ENCODE measurements around the gene DSCAML1. TPM values are rescaled to one million over a fixed set of nuclear protein-coding genes. Genes with fewer than 3 reads are reported as not detected.

Gene DSCAML1
- total and polyA plus RNA-seq, 3 donors from 2014 or later: 1.6 to 6.1 (median 3.0) TPM

- WGBS, 2 donors: 86 to 89% methylated on average over 3 of the region's 3 CpGs
- H3K36me3 ChIP-seq (ENCODE audit: low read depth, missing control alignments): no peaks in the 10 kb centered on the region
- H3K27me3 ChIP-seq: no peaks in the 10 kb centered on the region
- no peaks in the 10 kb centered on the region for H3K9me3 ChIP-seq
- DNase-seq: no peak
- intact Hi-C loops (cut with DNase I; ENCODE audit: low total_unique reads): no loop called here
- no peak overlapping the region for H3K27ac ChIP-seq
- TF ChIP-seq POLR2A (IDR thresholded peaks at IDR 0.05) (no peak), CTCF (IDR thresholded peaks at IDR 0.05) (no peak)
- no peaks in the 10 kb centered on the region for H3K4me1 ChIP-seq
- no peak overlapping the region for H3K4me3 ChIP-seq
Measured at GRCh38 chr11:117697319-117697718, 99.7 kb downstream of the DSCAML1 start.

- Histone ChIP-seq H3K27me3 (no peaks in the 10 kb centered on the region), H3K36me3 (ENCODE audit: low read depth, missing control alignments) (no peaks in the 10 kb centered on the region), H3K4me3 (no peak overlapping the region), H3K27ac (no peak overlapping the region), H3K4me1 (no peaks in the 10 kb centered on the region), H3K9me3 (no peaks in the 10 kb centered on the region)
- TF ChIP-seq CTCF (IDR thresholded peaks at IDR 0.05): no peak
- no peak for TF ChIP-seq POLR2A (IDR thresholded peaks at IDR 0.05)
- no peak for DNase-seq
- WGBS, 2 donors: 75 to 81% methylated on average over 5 of the region's 5 CpGs
- intact Hi-C loops (cut with DNase I; ENCODE audit: low total_unique reads): no loop called here
Measured at GRCh38 chr11:117696540-117696939, 100.5 kb downstream of the DSCAML1 start.

DNA sequence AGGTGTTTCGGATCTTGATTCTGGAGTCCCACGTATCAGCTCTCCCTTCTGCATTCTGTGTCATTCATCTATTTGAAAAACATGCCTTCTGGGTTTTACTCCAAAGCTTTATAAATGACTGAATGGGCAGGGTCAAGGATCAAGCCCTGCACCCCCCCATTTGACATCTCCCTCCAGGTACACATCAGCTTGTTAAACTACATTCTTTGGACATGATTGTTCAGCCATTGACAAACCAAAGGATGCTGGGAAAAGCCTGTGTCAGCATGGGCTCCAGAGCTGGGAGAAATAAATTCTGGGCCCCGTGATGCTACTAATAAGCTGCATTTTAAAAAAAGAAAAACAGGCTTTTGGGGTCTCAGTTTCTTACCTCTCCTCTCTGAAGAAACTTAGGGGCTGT is 103.7 kb downstream of the DSCAML1 start:
- intact Hi-C loops (cut with DNase I; ENCODE audit: low total_unique reads): no loop called here
- H3K4me1 ChIP-seq: no peaks in the 10 kb centered on the region
- no peak overlapping the region for H3K27ac ChIP-seq
- no peaks in the 10 kb centered on the region for H3K9me3 ChIP-seq
- 92 to 97% methylated on average over 3 of the region's 3 CpGs for WGBS, 2 donors
- no peaks in the 10 kb centered on the region for H3K36me3 ChIP-seq (ENCODE audit: low read depth, missing control alignments)
- no peak for TF ChIP-seq CTCF (IDR thresholded peaks at IDR 0.05)
- TF ChIP-seq POLR2A (IDR thresholded peaks at IDR 0.05): no peak
- DNase-seq: no peak
- H3K27me3 ChIP-seq: no peaks in the 10 kb centered on the region
- no peak overlapping the region for H3K4me3 ChIP-seq

DNA sequence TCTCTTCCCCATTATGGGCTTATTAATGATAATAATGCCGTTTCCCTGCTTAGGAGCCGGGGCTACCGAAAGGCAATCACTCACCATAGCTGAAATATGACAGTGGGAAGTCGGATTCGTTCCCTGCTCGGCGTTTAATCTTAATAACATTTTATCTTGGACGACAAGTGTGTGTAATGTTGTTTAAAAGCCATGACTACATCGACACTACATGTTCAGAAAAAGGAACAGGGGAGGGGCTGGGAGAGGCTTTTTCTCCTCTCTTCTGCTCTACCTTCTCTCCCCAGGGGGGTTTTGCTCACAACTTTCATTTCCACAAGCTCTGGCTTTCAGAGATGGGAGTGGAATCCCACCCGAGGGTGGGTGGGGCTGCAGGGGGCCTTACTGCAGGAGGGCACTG is 105.5 kb downstream of the DSCAML1 start:
- Histone ChIP-seq H3K9me3 (no peaks in the 10 kb centered on the region), H3K4me3 (no peak overlapping the region), H3K27ac (no peak overlapping the region), H3K4me1 (no peaks in the 10 kb centered on the region), H3K27me3 (no peaks in the 10 kb centered on the region), H3K36me3 (ENCODE audit: low read depth, missing control alignments) (no peaks in the 10 kb centered on the region)
- TF ChIP-seq POLR2A (IDR thresholded peaks at IDR 0.05): no peak
- TF ChIP-seq CTCF (IDR thresholded peaks at IDR 0.05): no peak
- 75 to 84% methylated on average over 10 of the region's 10 CpGs for WGBS, 2 donors
- intact Hi-C loops (cut with DNase I; ENCODE audit: low total_unique reads): no loop called here
- no peak for DNase-seq

- no peaks in the 10 kb centered on the region for H3K36me3 ChIP-seq (ENCODE audit: low read depth, missing control alignments)
- H3K27me3 ChIP-seq: no peaks in the 10 kb centered on the region
- TF ChIP-seq CTCF (IDR thresholded peaks at IDR 0.05) (no peak), POLR2A (IDR thresholded peaks at IDR 0.05) (no peak)
- no peaks in the 10 kb centered on the region for H3K9me3 ChIP-seq
- H3K4me1 ChIP-seq: no peaks in the 10 kb centered on the region
- H3K27ac ChIP-seq: no peak overlapping the region
- intact Hi-C loops (cut with DNase I; ENCODE audit: low total_unique reads): no loop called here
- H3K4me3 ChIP-seq: no peak overlapping the region
- WGBS, 2 donors: 88 to 93% methylated on average over 4 of the region's 4 CpGs
- no peak for DNase-seq
Measured at GRCh38 chr11:117691218-117691514, 105.8 kb downstream of the DSCAML1 start.

All from testis (tissue), 3 donors.